ENCODE results near the gene DNASE1.

GRCh38 chr16:3668626-3669025 is 14.1 kb downstream of the DNASE1 start:
- no peak for TF ChIP-seq CEBPB (IDR thresholded peaks at IDR 0.05)
- no peak for TF ChIP-seq EGR1 (IDR thresholded peaks at IDR 0.05)
- no peak for TF ChIP-seq REST (IDR thresholded peaks at IDR 0.05; ENCODE audit: low read depth)
- TF ChIP-seq FOXM1 (IDR thresholded peaks at IDR 0.05; ENCODE audit: borderline replicate concordance, low read depth) = no peak
- no peak for TF ChIP-seq RAD21 (IDR thresholded peaks at IDR 0.05; ENCODE audit: low read depth)
- no peak for TF ChIP-seq NFIC (IDR thresholded peaks at IDR 0.05)
- TF ChIP-seq YY1 (IDR thresholded peaks at IDR 0.05; ENCODE audit: low read depth) = no peak
- TF ChIP-seq EP300 (IDR thresholded peaks at IDR 0.05; ENCODE audit: borderline replicate concordance) = no peak
- no peak for TF ChIP-seq MAX (IDR thresholded peaks at IDR 0.05)
- no peak for TF ChIP-seq ZBTB7A (IDR thresholded peaks at IDR 0.05; ENCODE audit: low read depth)
